ENCODE measurements around the gene SLC38A5.

DNA sequence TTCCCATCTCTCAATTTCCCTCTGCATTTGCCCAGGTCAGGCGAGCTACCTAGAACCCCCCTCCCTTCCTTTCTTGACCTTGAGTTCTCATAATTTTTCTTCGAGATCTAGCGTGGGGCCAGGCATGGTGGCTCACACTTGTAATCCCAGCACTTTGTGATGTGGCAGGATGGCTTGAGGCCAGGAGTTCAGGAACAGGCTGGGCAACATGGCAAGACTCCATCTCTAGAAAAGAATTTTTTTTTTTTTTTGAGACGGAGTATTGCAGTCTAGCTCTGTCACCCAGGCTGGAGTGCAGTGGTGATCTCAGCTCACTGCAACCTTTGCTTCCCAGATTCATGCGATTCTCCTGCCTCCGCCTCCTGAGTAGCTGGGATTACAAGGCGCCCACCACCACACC lies 34.2 kb upstream of the SLC38A5 start:
- TF ChIP-seq POLR2AphosphoS5 (IDR thresholded peaks at IDR 0.05; ENCODE audit: borderline replicate concordance, low read depth, low read length) = no peak
- TF ChIP-seq FOXP2 (optimal IDR thresholded peaks at IDR 0.05; ENCODE audit: control extremely low read depth, extremely low read length, insufficient read depth) = no peak
- TF ChIP-seq EZH2 (IDR thresholded peaks at IDR 0.05) = no peak

Data from SK-N-MC (cell line).